Stimulated activated CD4-positive, alpha-beta T cell treated with anti-CD3 and anti-CD28 coated beads, TNF-alpha, amount 100 ng/mL, for 1 hour (primary cell): ENCODE results near the gene ZNF521.
"Not testable (repeated sequence)": the region's sequence is repeated elsewhere in the genome, so short reads cannot be mapped to it uniquely, and the experiment has no call there.

ENCODE experiments used
- DNase-seq, 3 donors: peaks; one replicate each; pipeline ENCODE4 v3.0.0-alpha.2; 2020; ENCODE audit warnings: low read depth in 3 of 3, low spot score in 1 of 3

ZNF521 gene

GRCh38 chr18:25289001-25289631, 62.9 kb downstream of the ZNF521 start:
- no peak for DNase-seq

- no peak for DNase-seq
Observed at GRCh38 chr18:25288340-25288938, 63.5 kb downstream of the ZNF521 start.

GRCh38 chr18:25287106-25287505, 64.9 kb downstream of the ZNF521 start:
- DNase-seq, result no peak

GRCh38 chr18:25284861-25285550, 67.0 kb downstream of the ZNF521 start:
- no peak for DNase-seq

GRCh38 chr18:25284281-25284680, 67.7 kb downstream of the ZNF521 start:
- no peak for DNase-seq

- no peak for DNase-seq
Observed at GRCh38 chr18:25283781-25284180, 68.2 kb downstream of the ZNF521 start.

GRCh38 chr18:25282896-25283703, 68.9 kb downstream of the ZNF521 start:
- DNase-seq, result no peak

GRCh38 chr18:25282282-25282681, 69.7 kb downstream of the ZNF521 start:
- no peak for DNase-seq

GRCh38 chr18:25281556-25281955, 70.4 kb downstream of the ZNF521 start:
- no peak for DNase-seq

GRCh38 chr18:25279961-25280360, 72.0 kb downstream of the ZNF521 start:
- DNase-seq, result no peak

- no peak for DNase-seq
Observed at GRCh38 chr18:25279556-25279955, 72.4 kb downstream of the ZNF521 start.

GRCh38 chr18:25279133-25279532, 72.8 kb downstream of the ZNF521 start:
- DNase-seq, result no peak

GRCh38 chr18:25278394-25278793, 73.6 kb downstream of the ZNF521 start:
- DNase-seq, result no peak

- no peak for DNase-seq
Observed at GRCh38 chr18:25275412-25276001, 76.5 kb downstream of the ZNF521 start.

- no peak for DNase-seq
Observed at GRCh38 chr18:25274926-25275325, 77.0 kb downstream of the ZNF521 start.

GRCh38 chr18:25266931-25267527, 84.9 kb downstream of the ZNF521 start:
- not testable (repeated sequence) for DNase-seq

- no peak for DNase-seq
Observed at GRCh38 chr18:25262920-25263319, 89.0 kb downstream of the ZNF521 start.

GRCh38 chr18:25261768-25262167, 90.2 kb downstream of the ZNF521 start:
- no peak for DNase-seq

GRCh38 chr18:25256439-25256838, 95.5 kb downstream of the ZNF521 start:
- DNase-seq, result no peak

- DNase-seq, result no peak
Observed at GRCh38 chr18:25253779-25254178, 98.2 kb downstream of the ZNF521 start.

GRCh38 chr18:25253136-25253535, 98.8 kb downstream of the ZNF521 start:
- DNase-seq, result no peak
